HepG2 (cell line): ENCODE data around the gene ODAD2. TPM values are rescaled to one million over a fixed set of nuclear protein-coding genes. Genes with fewer than 3 reads are reported as not detected.

Experiments used
- ATAC-seq: fragments of 200-7000 bp; cut with Tn5 transposase; 3 replicates; pipeline ENCODE4 v1.9.1; 2020; ENCODE audit warnings: mild to moderate bottlenecking, moderate library complexity
- BruUV-seq: library from RNA; stranded (reverse); fragments of 400-500 nt; replicated peaks from 2 replicates; lab custom pipeline; 2021; lab: Mats Ljungman, UMichigan
- CTCF ChIA-PET: fragments of 300-600 bp; formaldehyde crosslinking; extraction: SDS; loops from one replicate; lab custom pipeline; 2021; ENCODE audit warnings: low total read pairs, inconsistent platforms, low intra/inter-chr PET ratio; lab: Yijun Ruan, JAX
- POLR2A ChIA-PET: fragments of 350-600 bp; sonication (Branson Sonifier 250); formaldehyde crosslinking; loops from one replicate; lab custom pipeline; 2020; ENCODE audit warnings: antibody characterized with exemption, inconsistent platforms; lab: Yijun Ruan, JAX
- DNase-seq: peaks from one replicate; pipeline ENCODE4 v3.0.0-alpha.2; 2015; ENCODE audit warnings: low spot score
- FAIRE-seq: peaks from 3 replicates; lab custom pipeline; 2011; peaks lifted over from hg19 to GRCh38; lab: Jason Lieb, UNC
- H2AFZ ChIP-seq: one replicate; pipeline ENCODE4 v1.6.1; 2011; ENCODE audit warnings: low read length, inconsistent platforms
- H3K27ac ChIP-seq: fragments of 300-600 bp; 3 replicates; pipeline ENCODE4 v1.8.0; 2011; ENCODE audit warnings: mixed run types, mild to moderate bottlenecking, mixed read lengths, low read length, inconsistent platforms; ENCODE audit not compliant: insufficient read depth; ENCODE audit errors: extremely low read length
- H3K27me3 ChIP-seq, 2 experiments: fragments of 200-600 bp in 1 of 2; 2 replicates in 1 of 2; 3 replicates in 1 of 2; pipeline versions ENCODE4 v1.6.0 to v1.8.0; 2011; ENCODE audit warnings: low read length in 2 of 2, mild to moderate bottlenecking in 2 of 2, moderate library complexity in 2 of 2, inconsistent platforms in 1 of 2; ENCODE audit not compliant: insufficient read depth in 2 of 2, control insufficient read depth in 1 of 2
- H3K36me3 ChIP-seq, 2 experiments: fragments of 200-600 bp in 1 of 2; replicated peaks in 1 of 2; 2 replicates in 1 of 2; 3 replicates in 1 of 2; pipeline versions ENCODE4 v1.5.1 to v1.8.0; 2011; ENCODE audit warnings: low read length in 2 of 2, inconsistent platforms in 1 of 2; ENCODE audit not compliant: insufficient read depth in 2 of 2, control insufficient read depth in 1 of 2
- H3K4me1 ChIP-seq: 2 replicates; pipeline ENCODE4 v1.5.1; 2012; ENCODE audit warnings: low read length, inconsistent platforms; ENCODE audit not compliant: insufficient read depth
- H3K4me2 ChIP-seq: 2 replicates; pipeline ENCODE4 v1.6.0; 2011; ENCODE audit warnings: low read depth, low read length, inconsistent platforms
- H3K4me3 ChIP-seq, 3 experiments: fragments of 200-600 bp in 1 of 3; sonication (generic), shearing (Covaris generic) in 1 of 3; replicated peaks in 1 of 3; 2 replicates each; pipeline ENCODE4 v1.5.1; 2011 to 2016; ENCODE audit warnings: low read length in 3 of 3, inconsistent platforms in 2 of 3, low read depth in 2 of 3, mild to moderate bottlenecking in 2 of 3, control low read depth in 1 of 3, mixed read lengths in 1 of 3; ENCODE audit not compliant: insufficient read depth in 1 of 3
- H3K79me2 ChIP-seq: one replicate; pipeline ENCODE4 v1.6.1; 2011; ENCODE audit warnings: low read length, inconsistent platforms; ENCODE audit not compliant: insufficient read depth
- H3K9ac ChIP-seq: 2 replicates; pipeline ENCODE4 v1.6.0; 2011; ENCODE audit warnings: mild to moderate bottlenecking, low read depth, low read length, inconsistent platforms; ENCODE audit not compliant: insufficient read depth
- H3K9me3 ChIP-seq: 2 replicates; pipeline ENCODE4 v1.5.1; 2012; ENCODE audit warnings: mild to moderate bottlenecking, low read length
- H4K20me1 ChIP-seq: 2 replicates; pipeline ENCODE4 v1.6.0; 2011; ENCODE audit warnings: inconsistent platforms, mild to moderate bottlenecking, low read length, moderate library complexity; ENCODE audit not compliant: insufficient read depth
- ATF4 ChIP-seq, 2 experiments: fragments of 450-650 bp in 1 of 2; sonication (generic) in 1 of 2; formaldehyde crosslinking; IDR thresholded peaks; 2 replicates each; pipeline versions ENCODE4 v1.5.0 to v1.8.0; 2020 to 2022; ENCODE audit warnings: mild to moderate bottlenecking in 1 of 2, missing genetic modification reagents in 1 of 2
- CBX1 ChIP-seq: IDR thresholded peaks from one replicate; pipeline ENCODE4 v1.6.1; 2016; ENCODE audit warnings: antibody characterized with exemption, low read depth
- CENPT ChIP-seq: sonication (generic); formaldehyde crosslinking; IDR thresholded peaks from 2 replicates; pipeline ENCODE4 v1.8.0; 2022; ENCODE audit warnings: low read depth, mild to moderate bottlenecking, moderate library complexity, missing genetic modification reagents
- DBP ChIP-seq: sonication (generic); formaldehyde crosslinking; IDR thresholded peaks from 2 replicates; pipeline ENCODE4 v1.4.0; 2020; ENCODE audit warnings: missing genetic modification reagents; ENCODE audit errors: not compliant biosample characterization
- HMG20B ChIP-seq: conservative IDR thresholded peaks from 2 replicates; pipeline ENCODE4 v1.6.1; 2016; ENCODE audit warnings: missing genetic modification reagents, missing compliant biosample characterization
- HOXA7 ChIP-seq: sonication (generic); formaldehyde crosslinking; IDR thresholded peaks from 2 replicates; pipeline ENCODE4 v1.8.1; 2022; ENCODE audit warnings: mild to moderate bottlenecking, missing genetic modification reagents, moderate library complexity
- KMT2B ChIP-seq: IDR thresholded peaks from 2 replicates; pipeline ENCODE4 v1.6.1; 2016; ENCODE audit warnings: missing genetic modification reagents, missing compliant biosample characterization
- ZFP41 ChIP-seq: sonication (generic); formaldehyde crosslinking; IDR thresholded peaks from 2 replicates; pipeline ENCODE4 v1.4.0; 2020; ENCODE audit warnings: mild to moderate bottlenecking, missing genetic modification reagents, borderline replicate concordance
- ZNF235 ChIP-seq: sonication (generic); formaldehyde crosslinking; IDR thresholded peaks from 2 replicates; pipeline ENCODE4 v1.8.1; 2023; ENCODE audit warnings: mild to moderate bottlenecking, missing genetic modification reagents, borderline replicate concordance
- ZSCAN22 ChIP-seq: sonication (generic); formaldehyde crosslinking; IDR thresholded peaks from 2 replicates; pipeline ENCODE4 v1.4.0; 2020; ENCODE audit warnings: mild to moderate bottlenecking, missing genetic modification reagents
- WGBS: methylation state at CpG from one replicate; pipeline ENCODE4 v1.1.6; 2017; ENCODE audit warnings: low lambda C conversion rate; 5-methylcytosine and 5-hydroxymethylcytosine counted together
- in situ Hi-C: cut with HindIII; loops from 2 replicates; pipeline ENCODE4 v1.10.0; 2017; ENCODE audit warnings: low pct_unique_long_range_greater_than_20kb; ENCODE audit not compliant: extremely low pct_ligation_motif_present
- intact Hi-C: fragments of 100-400 bp; cut with micrococcal nuclease; formaldehyde crosslinking; loops from one replicate; pipeline ENCODE4 v1.10.0; 2022; ENCODE audit not compliant: unreplicated experiment
- polyA plus RNA-seq, 8 experiments: library from polyadenylated mRNA; depleted of rRNA in 3 of 8; stranded (reverse) in 7 of 8; unstranded in 1 of 8; fragments of >200 nt; fragmentation: Illumina TruSeq in 4 of 8; extraction: Trizol in 4 of 8; gene quantifications; 2 replicates each; pipeline versions ENCODE4 v1.2.1 to v1.2.3, GENCODE V29; 2011 to 2016; ENCODE audit warnings: low read depth in 4 of 8, missing spikeins in 1 of 8, mixed read lengths in 1 of 8; ENCODE audit not compliant: insufficient read depth in 1 of 8
- total RNA-seq, 5 experiments: library from RNA; depleted of rRNA; stranded (reverse); fragments of >200 nt; fragmentation: Illumina TruSeq; extraction: Trizol; gene quantifications; 2 replicates each; pipeline ENCODE4 v1.2.3, GENCODE V29; 2016; ENCODE audit warnings: low read depth in 1 of 5
- TF ChIP-seq, protein P1 (sequence below): sonication (generic); IDR thresholded peaks from 2 replicates; pipeline ENCODE4 v1.6.1; 2016; ENCODE audit warnings: low read depth, borderline replicate concordance

The ODAD2 gene
- total and polyA plus RNA-seq, 2 of the 13 experiments (the other 11 are each of a cell fraction or from before 2014, with no cell fraction given) = not detected

DNA sequence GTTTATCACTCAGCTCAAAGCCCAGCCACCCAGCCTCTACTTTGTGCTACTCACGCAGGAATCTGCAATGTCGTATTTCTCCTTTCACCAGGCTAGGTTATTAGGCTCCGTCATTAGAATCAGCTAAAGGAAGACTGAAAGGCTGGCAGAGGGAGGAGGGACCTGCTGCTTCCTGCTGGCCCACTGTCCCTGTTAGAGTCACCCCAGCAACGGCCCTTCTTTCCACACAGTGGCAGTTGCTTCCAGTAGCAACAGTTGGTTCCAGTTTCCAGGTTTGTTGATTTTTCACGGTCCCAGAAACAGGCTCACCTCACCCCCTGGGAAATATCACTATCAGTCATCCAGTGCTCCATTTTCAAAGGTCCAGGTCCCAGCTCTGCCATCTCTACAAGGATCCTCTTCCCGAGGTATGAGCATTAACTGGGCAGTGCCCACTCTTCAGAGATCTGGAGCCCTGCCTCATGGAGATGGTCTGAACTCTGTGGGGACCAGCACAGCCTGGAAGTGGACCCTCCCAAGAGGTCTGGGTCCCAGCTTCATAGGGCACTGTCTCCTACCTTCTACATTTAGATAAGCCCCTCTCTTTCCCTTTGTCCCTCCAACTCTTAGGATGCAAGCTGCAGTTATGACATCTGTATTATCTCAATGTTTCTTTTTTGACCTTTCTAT, 15.9 kb downstream of the ODAD2 start:
- no peaks in the 10 kb centered on the region for H3K27me3 ChIP-seq
- H2AFZ ChIP-seq = no peak overlapping the region
- no peak for TF ChIP-seq HMG20B (CRISPR knock-in tag)
- no peak for TF ChIP-seq KMT2B (CRISPR knock-in tag)
- TF ChIP-seq CBX1 = no peak
- no peak for TF ChIP-seq ZNF235
- no peak for TF ChIP-seq CENPT (CRISPR knock-in tag)
- TF ChIP-seq, protein P1, sequence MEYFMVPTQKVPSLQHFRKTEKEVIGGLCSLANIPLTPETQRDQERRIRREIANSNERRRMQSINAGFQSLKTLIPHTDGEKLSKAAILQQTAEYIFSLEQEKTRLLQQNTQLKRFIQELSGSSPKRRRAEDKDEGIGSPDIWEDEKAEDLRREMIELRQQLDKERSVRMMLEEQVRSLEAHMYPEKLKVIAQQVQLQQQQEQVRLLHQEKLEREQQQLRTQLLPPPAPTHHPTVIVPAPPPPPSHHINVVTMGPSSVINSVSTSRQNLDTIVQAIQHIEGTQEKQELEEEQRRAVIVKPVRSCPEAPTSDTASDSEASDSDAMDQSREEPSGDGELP = no peak
- no peak for TF ChIP-seq ATF4 (CRISPR knock-in tag; IDR thresholded peaks at IDR 0.05)
- TF ChIP-seq HOXA7 (CRISPR knock-in tag) = no peak
- TF ChIP-seq ZSCAN22 (CRISPR knock-in tag) = no peak
- no peak for TF ChIP-seq DBP
- TF ChIP-seq ZFP41 (CRISPR knock-in tag) = no peak
- FAIRE-seq (no peak), ATAC-seq (no peak), DNase-seq (no peak)
- H3K4me1 ChIP-seq = no peaks in the 10 kb centered on the region
- no peaks in the 10 kb centered on the region for H3K79me2 ChIP-seq
- no peaks in the 10 kb centered on the region for H3K9me3 ChIP-seq
- 15% methylated on average over 5 of the region's 6 CpGs for WGBS
- H3K4me3 ChIP-seq = no peak overlapping the region
- no peak overlapping the region for H3K9ac ChIP-seq
- no peak overlapping the region for H3K27ac ChIP-seq
- ChIA-PET POLR2A (no interaction called here), CTCF (no interaction called here)
- in situ Hi-C loops (no loop called here), intact Hi-C loops (no loop called here)
- H4K20me1 ChIP-seq = no peaks in the 10 kb centered on the region
- no peaks in the 10 kb centered on the region for H3K36me3 ChIP-seq
- BruUV-seq = no TSS peak
- H3K4me2 ChIP-seq = no peak overlapping the region
